Right lobe of liver (tissue), 6 donors: ENCODE data around the gene KLHL5. TPM values are rescaled to one million over a fixed set of nuclear protein-coding genes. Genes with fewer than 3 reads are reported as not detected.

ENCODE experiments used
- ATAC-seq, 4 donors: fragments of 200-7000 bp; cut with Tn5 transposase; one replicate each; pipeline ENCODE4 v1.9.1; 2020; ENCODE audit warnings: mild to moderate bottlenecking in 4 of 4, moderate library complexity in 4 of 4
- DNase-seq, 3 donors: peaks; one replicate each; pipeline ENCODE4 v3.0.0-alpha.2; 2020
- H3K27ac ChIP-seq, 3 donors: fragments of 200-600 bp; one replicate each; pipeline ENCODE4 v1.8.0; 2022
- H3K27me3 ChIP-seq, 2 donors: fragments of 200-600 bp; one replicate each; pipeline ENCODE4 v1.8.0; 2022
- H3K36me3 ChIP-seq, 4 donors: fragments of 200-600 bp; sonication (generic) in 1 of 4; one replicate each; pipeline versions ENCODE4 v1.5.1 to v1.8.0; 2017 to 2022; ENCODE audit warnings: control low read depth in 1 of 4
- H3K4me1 ChIP-seq, 4 donors: fragments of 200-600 bp; sonication (generic) in 1 of 4; one replicate each; pipeline versions ENCODE4 v1.5.1 to v1.8.0; 2017 to 2022; ENCODE audit warnings: control low read depth in 1 of 4
- H3K4me3 ChIP-seq, 3 donors: fragments of 200-600 bp; one replicate each; pipeline ENCODE4 v1.8.0; 2022
- H3K9me3 ChIP-seq, 4 donors: fragments of 200-600 bp; sonication (generic) in 1 of 4; one replicate each; pipeline versions ENCODE4 v1.5.1 to v1.8.0; 2017 to 2022; ENCODE audit warnings: control low read depth in 1 of 4
- CTCF ChIP-seq, 4 donors: fragments of 200-600 bp in 3 of 4; fragments of 450-650 bp in 1 of 4; IDR thresholded peaks; one replicate each; pipeline versions ENCODE4 v1.5.1 to v1.8.0; 2016 to 2022; ENCODE audit warnings: antibody characterized with exemption in 4 of 4, mild to moderate bottlenecking in 2 of 4
- POLR2A ChIP-seq: fragments of 450-650 bp; IDR thresholded peaks from one replicate; pipeline ENCODE4 v1.6.1; 2017; ENCODE audit warnings: antibody characterized with exemption, mild to moderate bottlenecking
- WGBS: methylation state at CpG from one replicate; pipeline ENCODE4 v1.1.6; 2018; ENCODE audit warnings: low coverage, low lambda C conversion rate; ENCODE audit not compliant: insufficient coverage; ENCODE audit errors: missing lambda C conversion rate; 5-methylcytosine and 5-hydroxymethylcytosine counted together
- intact Hi-C, 2 donors: fragments of 100-400 bp; cut with DNase I; formaldehyde crosslinking; loops; one replicate each; pipeline versions ENCODE4 v1.11.2 to v1.14.1; 2022
- total RNA-seq, 6 experiments: library from RNA; depleted of rRNA in 2 of 6; stranded (reverse); fragments of >200 nt in 2 of 6; fragmentation: NEBNext Ultra II Directional in 3 of 6; extraction: Animal tissue kit (Norgen Biotek cat#: 25700) in 3 of 6; gene quantifications; one replicate each; pipeline versions ENCODE4 v1.1.0 to v1.2.4, GENCODE V29; 2016 to 2023
- donor health status: DM: no; HTN: yes; CAD: no.
- donor health status: DM: no; HTN: no; CAD: no.
- donor health status: DM: no; HTN: no; CAD: no.
- donor health status: DM: no; HTN: yes; CAD: no.
- donor health status: DM: no; HTN: yes; CAD: no.

The KLHL5 gene
- total RNA-seq, 6 experiments from 2014 or later, result 25.5 to 88.0 (median 42.2) TPM

- H3K27ac ChIP-seq, result no peak overlapping the region
- ATAC-seq (peak; percentile 46 to 87 (median 68)), DNase-seq (no peak)
- no peaks in the 10 kb centered on the region for H3K36me3 ChIP-seq
- no peaks in the 10 kb centered on the region for H3K27me3 ChIP-seq
- intact Hi-C loops, result no loop called here
- 38% methylated on average over 1 of the region's 1 CpG for WGBS
- H3K9me3 ChIP-seq, result no peaks in the 10 kb centered on the region
- no peak overlapping the region for H3K4me3 ChIP-seq
- TF ChIP-seq CTCF (IDR thresholded peaks at IDR 0.05) (peak in 1 of 4 donors; percentile 12), POLR2A (no peak)
- H3K4me1 ChIP-seq, result peaks cover 0 to 13% (median 6%) of the 10 kb centered on the region in 4 donors
Measured at GRCh38 chr4:39051492-39051891, 10.5 kb upstream of the KLHL5 start.

GRCh38 chr4:39053983-39054382 lies 8.0 kb upstream of the KLHL5 start:
- Histone ChIP-seq H3K4me3 (no peak overlapping the region), H3K9me3 (no peaks in the 10 kb centered on the region), H3K27ac (no peak overlapping the region), H3K36me3 (no peaks in the 10 kb centered on the region), H3K27me3 (no peaks in the 10 kb centered on the region), H3K4me1 (peaks cover 0 to 13% (median 3%) of the 10 kb centered on the region in 4 donors)
- WGBS, result 96% methylated on average over 4 of the region's 4 CpGs
- DNase-seq (no peak), ATAC-seq (no peak)
- TF ChIP-seq CTCF (IDR thresholded peaks at IDR 0.05) (no peak), POLR2A (no peak)
- intact Hi-C loops, result no loop called here

GRCh38 chr4:39054497-39054896 lies 7.5 kb upstream of the KLHL5 start:
- intact Hi-C loops, result no loop called here
- Histone ChIP-seq H3K27me3 (no peaks in the 10 kb centered on the region), H3K4me3 (no peak overlapping the region), H3K4me1 (peaks cover 0 to 13% (median 3%) of the 10 kb centered on the region in 4 donors), H3K9me3 (no peaks in the 10 kb centered on the region), H3K27ac (no peak overlapping the region), H3K36me3 (no peaks in the 10 kb centered on the region)
- ATAC-seq (peak in 1 of 4 donors; percentile 25), DNase-seq (no peak)
- no peak for TF ChIP-seq CTCF (IDR thresholded peaks at IDR 0.05)
- TF ChIP-seq POLR2A, result no peak
- 85% methylated on average over 3 of the region's 3 CpGs for WGBS

GRCh38 chr4:39056023-39056422 lies 6.0 kb upstream of the KLHL5 start:
- Histone ChIP-seq H3K27ac (no peak overlapping the region), H3K27me3 (no peaks in the 10 kb centered on the region), H3K36me3 (no peaks in the 10 kb centered on the region), H3K9me3 (no peaks in the 10 kb centered on the region), H3K4me1 (peaks cover 0 to 9% (median 3%) of the 10 kb centered on the region in 4 donors), H3K4me3 (no peak overlapping the region)
- WGBS, result 87% methylated on average over 5 of the region's 5 CpGs
- intact Hi-C loops, result no loop called here
- no peak for TF ChIP-seq CTCF (IDR thresholded peaks at IDR 0.05)
- no peak for TF ChIP-seq POLR2A
- no peak for DNase-seq
- no peak for ATAC-seq

GRCh38 chr4:39061457-39061856 lies 575 bp upstream of the KLHL5 start:
- H3K4me1 ChIP-seq, result peaks cover 0 to 8% (median 0%) of the 10 kb centered on the region in 4 donors
- WGBS, result 13% methylated on average over 1 of the region's 1 CpG
- no peaks in the 10 kb centered on the region for H3K9me3 ChIP-seq
- ATAC-seq (peak; percentile 59 to 83 (median 66)), DNase-seq (no peak)
- intact Hi-C loops, result no loop called here
- H3K4me3 ChIP-seq, result no peak overlapping the region
- no peaks in the 10 kb centered on the region for H3K36me3 ChIP-seq
- TF ChIP-seq POLR2A (no peak), CTCF (IDR thresholded peaks at IDR 0.05) (peak in 2 of 4 donors; percentile 32 to 37)
- no peak overlapping the region for H3K27ac ChIP-seq
- no peaks in the 10 kb centered on the region for H3K27me3 ChIP-seq
